A549 (cell line): ENCODE results near the gene BSND. TPM values are rescaled to one million over a fixed set of nuclear protein-coding genes. Genes with fewer than 3 reads are reported as not detected.

Experiments used
- ATAC-seq, 2 experiments: fragments of 200-7000 bp in 1 of 2; fragments of >200 bp in 1 of 2; cut with Nextera tagmentation in 1 of 2; cut with Tn5 transposase in 1 of 2; 3 replicates each; pipeline versions ENCODE4 v1.8.0 to v1.9.1; 2018 to 2020; ENCODE audit warnings: mild to moderate bottlenecking in 1 of 2, moderate library complexity in 1 of 2
- CTCF ChIA-PET: fragments of 300-600 bp; sonication (Branson Sonifier 250); formaldehyde crosslinking; extraction: SDS; loops from one replicate; lab custom pipeline; 2021; ENCODE audit warnings: antibody characterized with exemption, inconsistent platforms; lab: Yijun Ruan, JAX
- POLR2A ChIA-PET: fragments of 350-600 bp; formaldehyde crosslinking; extraction: SDS; loops from one replicate; lab custom pipeline; 2021; ENCODE audit warnings: antibody characterized with exemption, inconsistent platforms; lab: Yijun Ruan, JAX
- DNase-seq, 2 experiments: peaks; one replicate each; pipeline versions ENCODE4 v3.0.0 to v3.0.0-alpha.2; 2011 to 2016; ENCODE audit warnings: low read depth in 1 of 2, low spot score in 1 of 2
- FAIRE-seq: peaks from 2 replicates; lab custom pipeline; 2011; peaks lifted over from hg19 to GRCh38; lab: Jason Lieb, UNC
- H3K27ac ChIP-seq, 2 experiments: fragments of >200 bp; sonication (Bioruptor Twin); formaldehyde crosslinking; 3 replicates each; pipeline ENCODE4 v1.5.1; 2016 to 2017
- H3K4me1 ChIP-seq: fragments of >200 bp; sonication (Bioruptor Twin); formaldehyde crosslinking; 3 replicates; pipeline ENCODE4 v1.6.1; 2016
- H3K4me2 ChIP-seq: fragments of >200 bp; sonication (Bioruptor Twin); formaldehyde crosslinking; 3 replicates; pipeline ENCODE4 v1.6.1; 2016
- H3K4me3 ChIP-seq: fragments of >200 bp; sonication (Bioruptor Twin); formaldehyde crosslinking; 3 replicates; pipeline ENCODE4 v1.5.1; 2016
- H3K9me3 ChIP-seq: fragments of >200 bp; sonication (Bioruptor Twin); formaldehyde crosslinking; 3 replicates; pipeline ENCODE4 v1.6.1; 2016
- ATOH8 ChIP-seq: fragments of 250-450 bp; sonication (Bioruptor Pico); IDR thresholded peaks from 2 replicates; pipeline ENCODE4 v1.5.0; 2020; ENCODE audit warnings: low read depth, mild to moderate bottlenecking, moderate library complexity
- BCL3 ChIP-seq: fragments of >200 bp; sonication (Bioruptor Twin); formaldehyde crosslinking; IDR thresholded peaks from 3 replicates; pipeline ENCODE4 v1.6.1; 2016
- BHLHE40 ChIP-seq: IDR thresholded peaks from 2 replicates; pipeline ENCODE4 v1.6.1; 2012; ENCODE audit warnings: low read depth, low read length, inconsistent platforms
- CBX8 ChIP-seq: fragments of 200-600 bp; sonication (generic); IDR thresholded peaks from 2 replicates; pipeline ENCODE4 v1.6.1; 2016
- CEBPB ChIP-seq, 2 experiments: fragments of >200 bp in 1 of 2; sonication (Bioruptor Twin) in 1 of 2; formaldehyde crosslinking in 1 of 2; IDR thresholded peaks; 2 replicates each; pipeline ENCODE4 v1.6.1; 2012 to 2016
- E2F6 ChIP-seq: IDR thresholded peaks from 2 replicates; pipeline ENCODE4 v1.6.1; 2012; ENCODE audit warnings: low read depth, borderline replicate concordance
- EHF ChIP-seq: fragments of 250-450 bp; sonication (Bioruptor Pico); IDR thresholded peaks from 2 replicates; pipeline ENCODE4 v1.5.0; 2020; ENCODE audit warnings: mild to moderate bottlenecking
- ELK1 ChIP-seq: fragments of 150-350 bp; IDR thresholded peaks from 2 replicates; pipeline ENCODE4 v1.6.1; 2014; ENCODE audit warnings: low read depth, mild to moderate bottlenecking, low read length
- ESRRA ChIP-seq: fragments of 150-350 bp; IDR thresholded peaks from 2 replicates; pipeline ENCODE4 v1.6.1; 2014; ENCODE audit warnings: mild to moderate bottlenecking, low read length, borderline replicate concordance
- FOSB ChIP-seq: fragments of 250-450 bp; sonication (Bioruptor Pico); IDR thresholded peaks from 2 replicates; pipeline ENCODE4 v1.5.0; 2020; ENCODE audit warnings: mild to moderate bottlenecking, moderate library complexity
- FOSL2 ChIP-seq, 2 experiments: fragments of 450-650 bp in 1 of 2; fragments of >200 bp in 1 of 2; sonication (Bioruptor Twin) in 1 of 2; formaldehyde crosslinking; IDR thresholded peaks; 2 replicates each; pipeline versions ENCODE4 v1.5.0 to v1.6.1; 2016 to 2020; ENCODE audit warnings: mild to moderate bottlenecking in 1 of 2, moderate library complexity in 1 of 2
- GATA3 ChIP-seq: IDR thresholded peaks from 2 replicates; pipeline ENCODE4 v1.6.1; 2012; ENCODE audit warnings: borderline replicate concordance
- HMGXB4 ChIP-seq: fragments of 250-450 bp; sonication (Bioruptor Pico); IDR thresholded peaks from 2 replicates; pipeline ENCODE4 v1.5.0; 2021; ENCODE audit warnings: mild to moderate bottlenecking, moderate library complexity, borderline replicate concordance
- KDM5A ChIP-seq: fragments of 200-600 bp; sonication (generic); IDR thresholded peaks from 2 replicates; pipeline ENCODE4 v1.6.1; 2016; ENCODE audit warnings: antibody characterized with exemption, mild to moderate bottlenecking
- MAZ ChIP-seq: fragments of 150-350 bp; IDR thresholded peaks from 2 replicates; pipeline ENCODE4 v1.6.1; 2014; ENCODE audit warnings: antibody characterized with exemption, low read depth, low read length, borderline replicate concordance
- NPAS2 ChIP-seq: fragments of 250-450 bp; sonication (Bioruptor Pico); IDR thresholded peaks from 2 replicates; pipeline ENCODE4 v1.8.0; 2022; ENCODE audit warnings: mild to moderate bottlenecking, moderate library complexity, borderline replicate concordance
- PHF8 ChIP-seq: fragments of 200-600 bp; sonication (generic); IDR thresholded peaks from 2 replicates; pipeline ENCODE4 v1.6.1; 2016; ENCODE audit warnings: low read depth, mild to moderate bottlenecking, antibody characterized with exemption, moderate library complexity, borderline replicate concordance
- POLR2AphosphoS2 ChIP-seq: conservative IDR thresholded peaks from 2 replicates; pipeline ENCODE4 v1.6.1; 2012; ENCODE audit warnings: low read length, improper control_type of control experiment, inconsistent platforms
- RAD21 ChIP-seq, 2 experiments: fragments of >200 bp in 1 of 2; sonication (Bioruptor Twin) in 1 of 2; formaldehyde crosslinking in 1 of 2; IDR thresholded peaks in 1 of 2; conservative IDR thresholded peaks in 1 of 2; 2 replicates in 1 of 2; 3 replicates in 1 of 2; pipeline ENCODE4 v1.6.1; 2012 to 2018; ENCODE audit warnings: inconsistent platforms in 1 of 2
- REST ChIP-seq: fragments of 200-600 bp; sonication (generic); IDR thresholded peaks from 2 replicates; pipeline ENCODE4 v1.6.1; 2016; ENCODE audit warnings: antibody characterized with exemption, mild to moderate bottlenecking, moderate library complexity
- ZFP36 ChIP-seq: fragments of 450-650 bp; IDR thresholded peaks from 2 replicates; pipeline ENCODE4 v1.6.1; 2014; ENCODE audit warnings: borderline replicate concordance; ENCODE audit not compliant: partially characterized antibody
- ZNF302 ChIP-seq: fragments of 250-450 bp; sonication (Bioruptor Pico); IDR thresholded peaks from 2 replicates; pipeline ENCODE4 v1.9.0; 2021; ENCODE audit warnings: inconsistent platforms, mild to moderate bottlenecking, moderate library complexity
- WGBS: methylation state at CpG from one replicate; pipeline ENCODE4 v1.1.6; 2017; ENCODE audit errors: missing lambda C conversion rate; 5-methylcytosine and 5-hydroxymethylcytosine counted together
- polyA plus RNA-seq, 4 experiments: library from polyadenylated mRNA; depleted of rRNA in 3 of 4; stranded (reverse); fragments of >200 nt; fragmentation: RNase III in 1 of 4; extraction: RNeasy Plus Mini Kit Qiagen cat#74134 plus additional on column Dnase treatment in 1 of 4; gene quantifications; 2 replicates in 3 of 4; 3 replicates in 1 of 4; pipeline ENCODE4 v1.2.3, GENCODE V29; 2011 to 2017

BSND gene
- polyA plus RNA-seq, 2 of the 4 experiments (the other 2 are of a cell fraction): not detected

GRCh38 chr1:55047611-55048010 lies 48.9 kb downstream of the BSND start:
- FAIRE-seq (no peak), ATAC-seq (no peak), DNase-seq (no peak)
- Histone ChIP-seq H3K27ac (no peak overlapping the region), H3K4me1 (no peaks in the 10 kb centered on the region), H3K9me3 (no peaks in the 10 kb centered on the region), H3K4me3 (no peak overlapping the region), H3K4me2 (no peak overlapping the region)
- ChIA-PET POLR2A (no interaction called here), CTCF (interaction anchor here (2.9 kb wide), 1 partner anchor 12 kb away, joined by 8 read pairs; no protein-coding TSS in a partner anchor)
- TF ChIP-seq CBX8 (no peak), BHLHE40 (no peak), CEBPB (IDR thresholded peaks at IDR 0.05) (no peak), RAD21 (conservative IDR thresholded peaks at IDR 0.05 in 1 of 2, IDR thresholded peaks at IDR 0.05 in 1 of 2) (no peak), ZNF302 (no peak), NPAS2 (CRISPR knock-in tag) (no peak), EHF (no peak), POLR2AphosphoS2 (no peak), FOSB (no peak)
- 50% methylated on average over 2 of the region's 3 CpGs for WGBS

GRCh38 chr1:55048453-55049270 lies 49.9 kb downstream of the BSND start:
- no peak overlapping the region for H3K27ac ChIP-seq
- TF ChIP-seq PHF8 (no peak), HMGXB4 (CRISPR knock-in tag) (no peak), REST (no peak), ELK1 (no peak), E2F6 (no peak), POLR2AphosphoS2 (no peak), ATOH8 (no peak), BHLHE40 (no peak), KDM5A (no peak), FOSL2 (IDR thresholded peaks at IDR 0.05) (no peak), FOSL2 (CRISPR knock-in tag; IDR thresholded peaks at IDR 0.05) (no peak), BCL3 (no peak), FOSB (no peak), ZFP36 (no peak), ESRRA (no peak), MAZ (no peak), GATA3 (no peak)
- DNase-seq (no peak), FAIRE-seq (no peak), ATAC-seq (peak in 1 of 2 experiments; percentile 35; a peak in 3 of 6 replicates)
- no peak overlapping the region for H3K4me2 ChIP-seq
- no peaks in the 10 kb centered on the region for H3K9me3 ChIP-seq
- ChIA-PET CTCF (interaction anchor here (0.7 to 2.9 kb wide), 4 partner anchors 10 to 27 kb away, joined by 3 to 8 read pairs (median 4); no protein-coding TSS in a partner anchor), POLR2A (no interaction called here)
- no peaks in the 10 kb centered on the region for H3K4me1 ChIP-seq
- WGBS: 84% methylated on average over 9 of the region's 11 CpGs
- no peak overlapping the region for H3K4me3 ChIP-seq
